NK-92 treated with Interleukin-12 subunit alpha and Interleukin-12 subunit beta, amount 100 ng/mL, for 24 hours (cell line): Measurements from ENCODE around the gene DENR.
"Not testable (repeated sequence)": the region's sequence is repeated elsewhere in the genome, so short reads cannot be mapped to it uniquely, and the experiment has no call there.

Experiments used
- DNase-seq: peaks from one replicate; lab custom pipeline; 2025; lab: John Stamatoyannopoulos, UW

Gene DENR

GRCh38 chr12:122752464-122753318 is at the start of gene DENR:
Gene DENR (plus strand): TSS chr12:122752824. CDS start chr12:122753702, 878 bp downstream.
- peak; percentile 95 for DNase-seq

GRCh38 chr12:122702890-122703611 is 49.6 kb upstream of the DENR start, which contains the start of gene HCAR2:
Gene HCAR2 (minus strand): TSS chr12:122703357. CDS start chr12:122703283, 74 bp downstream.
- peak; percentile 55 for DNase-seq

GRCh38 chr12:122703841-122704240 is 48.8 kb upstream of the DENR start:
- not testable (repeated sequence) for DNase-seq

- not testable (repeated sequence) for DNase-seq
Measured at GRCh38 chr12:122709287-122709686, 43.3 kb upstream of the DENR start.

GRCh38 chr12:122710341-122710740 is 42.3 kb upstream of the DENR start:
- not testable (repeated sequence) for DNase-seq

- DNase-seq: not testable (repeated sequence)
Measured at GRCh38 chr12:122711266-122711665, 41.4 kb upstream of the DENR start.

- not testable (repeated sequence) for DNase-seq
Measured at GRCh38 chr12:122713491-122714188, 39.0 kb upstream of the DENR start.

- not testable (repeated sequence) for DNase-seq
Measured at GRCh38 chr12:122715211-122715610, 37.4 kb upstream of the DENR start.

GRCh38 chr12:122716658-122717057 is 36.0 kb upstream of the DENR start, which contains the start of gene HCAR3:
Gene HCAR3 (minus strand): TSS chr12:122716811. CDS start chr12:122716737, 74 bp downstream.
- DNase-seq: peak; percentile 34

GRCh38 chr12:122721057-122721545 is 31.5 kb upstream of the DENR start:
- no peak for DNase-seq

- no peak for DNase-seq
Measured at GRCh38 chr12:122722387-122722786, 30.2 kb upstream of the DENR start.

GRCh38 chr12:122724641-122725243 is 27.9 kb upstream of the DENR start:
- DNase-seq: no peak

- no peak for DNase-seq
Measured at GRCh38 chr12:122725452-122726079, 27.1 kb upstream of the DENR start.

- DNase-seq: no peak
Measured at GRCh38 chr12:122726080-122726558, 26.5 kb upstream of the DENR start.

GRCh38 chr12:122729583-122730214 is 22.9 kb upstream of the DENR start:
- DNase-seq: no peak

GRCh38 chr12:122730215-122731014 is 22.2 kb upstream of the DENR start, which contains the start of gene HCAR1:
Gene HCAR1 (minus strand): TSS chr12:122730844. CDS start chr12:122730339, 505 bp downstream.
- no peak for DNase-seq

GRCh38 chr12:122732170-122732569 is 20.5 kb upstream of the DENR start:
- no peak for DNase-seq

GRCh38 chr12:122732611-122733010 is 20.0 kb upstream of the DENR start:
- no peak for DNase-seq

GRCh38 chr12:122738571-122738970 is 14.1 kb upstream of the DENR start:
- no peak for DNase-seq
